ENCODE results near the gene TGM5.
"Not testable (repeated sequence)": the region's sequence is repeated elsewhere in the genome, so short reads cannot be mapped to it uniquely, and the experiment has no call there.

TGM5 gene, protein sequence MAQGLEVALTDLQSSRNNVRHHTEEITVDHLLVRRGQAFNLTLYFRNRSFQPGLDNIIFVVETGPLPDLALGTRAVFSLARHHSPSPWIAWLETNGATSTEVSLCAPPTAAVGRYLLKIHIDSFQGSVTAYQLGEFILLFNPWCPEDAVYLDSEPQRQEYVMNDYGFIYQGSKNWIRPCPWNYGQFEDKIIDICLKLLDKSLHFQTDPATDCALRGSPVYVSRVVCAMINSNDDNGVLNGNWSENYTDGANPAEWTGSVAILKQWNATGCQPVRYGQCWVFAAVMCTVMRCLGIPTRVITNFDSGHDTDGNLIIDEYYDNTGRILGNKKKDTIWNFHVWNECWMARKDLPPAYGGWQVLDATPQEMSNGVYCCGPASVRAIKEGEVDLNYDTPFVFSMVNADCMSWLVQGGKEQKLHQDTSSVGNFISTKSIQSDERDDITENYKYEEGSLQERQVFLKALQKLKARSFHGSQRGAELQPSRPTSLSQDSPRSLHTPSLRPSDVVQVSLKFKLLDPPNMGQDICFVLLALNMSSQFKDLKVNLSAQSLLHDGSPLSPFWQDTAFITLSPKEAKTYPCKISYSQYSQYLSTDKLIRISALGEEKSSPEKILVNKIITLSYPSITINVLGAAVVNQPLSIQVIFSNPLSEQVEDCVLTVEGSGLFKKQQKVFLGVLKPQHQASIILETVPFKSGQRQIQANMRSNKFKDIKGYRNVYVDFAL

DNA sequence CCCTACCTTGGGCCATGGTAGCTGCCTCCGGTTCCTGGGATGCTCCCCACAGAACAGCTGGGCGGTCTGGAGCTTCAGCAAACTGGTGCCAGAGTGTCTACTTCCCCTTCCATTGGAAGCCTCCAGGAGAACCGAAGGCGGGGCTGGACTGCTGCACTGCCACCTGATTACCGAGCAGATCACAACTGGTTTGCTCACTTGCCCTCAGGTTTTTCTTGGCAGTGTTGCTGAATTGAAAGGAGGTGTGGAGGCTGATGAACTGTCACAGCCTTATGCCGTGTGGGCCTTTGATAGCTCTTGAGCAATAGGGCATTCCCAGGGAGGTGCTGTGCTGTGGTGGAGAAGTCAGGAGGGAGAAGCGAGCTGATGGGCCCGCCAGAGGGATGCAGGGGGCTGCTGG is at the start of gene TGM5:
TSS of gene TGM5 (minus strand) at position 95 of the 400 bp plus-strand sequence. CDS start at position 16, 79 bp downstream.
- no peak for DNase-seq

- DNase-seq: no peak
Observed at GRCh38 chr15:43314171-43314570, 47.4 kb upstream of the TGM5 start.

GRCh38 chr15:43312378-43312777 is 45.6 kb upstream of the TGM5 start:
- no peak for DNase-seq

- no peak for DNase-seq
Observed at GRCh38 chr15:43302205-43302817, 35.6 kb upstream of the TGM5 start, which contains the start of gene TGM7. Gene TGM7 (minus strand): TSS chr15:43302255.

DNA sequence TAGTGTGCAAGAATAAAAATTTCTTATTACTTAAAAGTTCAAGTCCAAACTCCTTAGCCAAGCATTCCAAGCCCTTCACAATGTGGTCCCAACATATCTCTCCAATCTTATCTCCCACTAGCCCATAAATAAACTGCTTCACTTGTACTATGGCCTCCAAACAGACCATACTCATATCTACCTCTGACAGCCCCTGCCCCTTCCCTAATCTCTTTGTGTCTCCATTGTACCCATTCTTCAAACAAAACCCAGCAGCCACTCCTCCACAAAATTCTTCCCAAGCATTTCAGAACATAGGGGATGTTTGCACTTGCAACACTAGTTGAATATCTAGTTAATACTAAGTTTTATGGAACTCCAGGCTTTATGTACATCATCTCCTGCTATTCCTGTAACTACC is 33.2 kb upstream of the TGM5 start:
- DNase-seq: no peak

GRCh38 chr15:43299411-43299810 is 32.7 kb upstream of the TGM5 start:
- no peak for DNase-seq

GRCh38 chr15:43294091-43294706 is 27.5 kb upstream of the TGM5 start:
- no peak for DNase-seq

DNA sequence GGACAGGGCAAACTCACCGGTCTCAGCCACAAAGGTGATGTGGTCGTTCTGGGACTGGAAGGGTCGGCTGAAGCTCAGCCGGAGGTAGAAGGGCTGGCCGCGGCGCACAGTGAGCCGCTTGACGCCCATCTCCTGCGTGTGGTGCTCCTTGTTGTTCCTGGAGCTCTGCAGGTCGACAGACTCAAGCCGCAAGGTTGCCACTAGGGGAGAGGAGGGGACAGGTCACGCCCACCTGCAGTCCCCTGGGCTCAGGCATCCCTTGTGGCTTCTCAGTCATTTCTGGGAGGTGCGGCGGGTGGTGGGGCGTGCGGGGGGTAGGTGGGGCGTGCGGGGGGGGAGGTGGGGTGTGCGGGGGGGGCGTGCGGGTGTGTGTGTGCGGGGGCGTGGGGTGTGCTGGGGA is 26.7 kb upstream of the TGM5 start:
- DNase-seq: peak; percentile 16

- DNase-seq: no peak
Observed at GRCh38 chr15:43292375-43293078, 25.8 kb upstream of the TGM5 start.

GRCh38 chr15:43289656-43290055 is 22.9 kb upstream of the TGM5 start:
- DNase-seq: not testable (repeated sequence)

DNA sequence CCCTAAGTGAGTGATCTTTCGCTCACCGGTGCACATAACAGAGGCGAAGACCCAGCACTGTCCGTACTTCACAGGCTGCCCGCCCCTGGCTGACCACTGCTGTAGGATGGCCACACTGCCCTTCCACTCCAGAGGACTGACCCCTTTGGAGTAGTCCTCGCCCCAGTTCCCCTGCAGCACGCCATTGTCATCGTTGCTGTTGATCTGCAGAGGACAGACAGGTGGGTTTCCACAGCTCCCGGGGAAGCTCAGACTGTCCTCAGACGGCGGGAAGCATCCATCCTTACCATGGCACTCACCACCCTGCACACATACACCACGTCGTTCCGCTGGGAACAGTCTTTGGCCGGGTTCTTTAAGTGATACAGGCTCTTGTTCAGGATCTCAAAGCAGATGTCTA is 20.5 kb upstream of the TGM5 start:
- no peak for DNase-seq

GRCh38 chr15:43286074-43286473 is 19.3 kb upstream of the TGM5 start:
- DNase-seq: no peak

DNA sequence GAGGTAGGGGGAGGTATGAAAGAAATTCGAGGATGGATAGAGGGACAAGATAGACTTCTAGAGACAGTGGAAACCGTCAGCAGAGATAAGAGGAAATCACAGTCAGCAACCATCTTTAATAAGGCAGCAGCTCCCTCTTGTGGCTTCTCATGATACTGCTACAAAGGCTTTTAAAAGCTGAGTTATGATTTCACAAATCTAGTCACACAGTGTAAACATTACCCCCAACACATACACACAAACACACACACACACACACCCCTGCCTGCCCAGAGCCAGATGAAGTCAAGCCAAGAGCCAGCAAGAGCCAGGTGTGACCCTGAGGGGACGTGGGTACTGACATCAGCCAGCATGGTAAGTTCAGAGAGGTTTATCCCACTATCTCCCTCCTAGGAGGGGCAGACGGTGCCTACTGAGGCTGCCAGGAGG is 18.9 kb upstream of the TGM5 start:
- DNase-seq: peak; percentile 44

DNA sequence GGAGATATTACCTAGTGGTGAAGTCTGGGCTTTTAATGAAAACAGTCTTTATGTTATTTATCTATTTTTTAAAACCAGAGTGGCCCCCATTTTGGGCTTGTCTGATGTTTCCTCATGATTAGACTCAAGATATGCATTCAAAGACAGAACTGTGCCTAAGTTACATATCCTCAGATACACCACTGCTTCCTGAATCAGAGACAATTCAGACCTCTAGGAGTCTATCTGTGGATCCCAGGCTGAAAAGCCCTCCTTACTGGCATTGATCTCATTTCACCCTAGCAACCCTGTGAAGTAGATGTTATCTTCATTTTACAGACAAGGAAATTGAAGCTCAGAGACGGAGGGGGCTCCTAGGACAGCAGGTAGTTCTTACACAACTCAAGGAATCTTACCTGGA is 16.8 kb upstream of the TGM5 start:
- no peak for DNase-seq

DNA sequence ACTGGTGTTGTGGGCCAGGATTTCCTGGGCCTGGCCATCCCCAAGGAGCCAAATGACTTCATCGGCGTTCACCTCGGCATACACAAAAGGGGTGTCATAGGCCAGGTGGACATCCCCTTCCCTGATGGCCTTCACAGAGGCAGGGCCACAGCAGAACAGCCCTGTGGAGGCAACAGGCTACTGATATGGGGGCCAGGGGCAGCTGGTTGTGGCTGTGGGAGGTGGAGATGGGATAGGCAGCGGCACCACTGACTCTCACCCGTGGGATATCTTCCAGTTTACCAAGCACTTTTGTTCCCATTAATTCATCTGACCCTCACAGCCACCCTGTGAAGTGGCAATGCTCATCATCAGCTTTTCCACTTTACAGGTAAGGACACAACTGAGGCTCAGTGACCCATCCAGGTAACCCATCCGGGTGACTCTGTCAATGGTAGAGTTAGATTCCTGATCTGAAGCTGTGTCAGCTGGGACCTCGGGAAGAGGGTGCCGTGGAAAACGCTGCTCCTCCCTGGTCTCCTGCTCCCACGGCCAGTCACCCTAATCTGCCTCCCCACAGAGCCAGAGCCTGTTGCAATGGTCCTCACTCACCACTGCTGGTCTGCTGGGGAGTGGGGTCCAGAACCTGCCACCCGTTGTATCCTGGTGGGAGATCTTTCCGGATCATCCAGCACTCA is 15.3 kb upstream of the TGM5 start:
- no peak for DNase-seq

DNA sequence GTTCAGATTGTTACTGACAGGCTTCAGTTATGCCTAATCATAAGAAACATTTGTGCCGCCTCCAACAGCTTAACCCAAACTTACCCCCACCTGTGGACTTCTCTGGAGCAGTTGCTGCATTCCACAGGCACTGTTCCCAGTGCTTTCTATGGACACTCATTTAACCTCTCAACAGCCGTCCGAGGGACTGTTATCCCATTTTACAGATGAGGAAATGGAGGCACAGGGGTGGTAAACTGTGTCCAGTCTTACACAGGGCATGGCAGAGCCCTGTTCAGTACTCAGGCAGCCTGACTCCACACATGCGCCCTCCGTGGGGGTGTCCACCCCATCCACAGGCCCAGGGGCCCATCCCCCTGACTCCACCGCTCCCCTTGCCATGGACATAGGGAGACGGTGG is 14.3 kb upstream of the TGM5 start:
- DNase-seq: no peak

DNA sequence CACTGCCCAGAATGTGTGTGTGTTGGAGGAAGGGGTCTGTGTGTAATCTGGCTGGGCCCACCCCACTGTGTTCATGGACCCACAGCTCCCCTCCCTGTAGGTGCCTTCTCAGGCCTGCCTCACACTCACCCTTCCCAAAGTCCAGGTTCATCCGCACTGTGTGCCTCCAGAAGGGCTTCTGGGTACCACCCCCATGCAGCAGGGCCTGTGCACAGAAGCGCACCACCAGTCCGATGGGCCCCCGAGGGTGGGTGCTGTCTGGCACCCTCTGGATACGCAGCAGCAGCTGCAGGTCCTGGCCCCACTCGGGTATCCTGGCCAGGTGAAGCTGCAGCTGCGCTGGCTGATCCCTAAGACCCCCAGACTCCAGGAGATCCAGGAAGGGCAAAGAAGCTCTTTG is 12.8 kb upstream of the TGM5 start:
- no peak for DNase-seq

GRCh38 chr15:43278869-43279268 is 12.1 kb upstream of the TGM5 start:
- no peak for DNase-seq

DNA sequence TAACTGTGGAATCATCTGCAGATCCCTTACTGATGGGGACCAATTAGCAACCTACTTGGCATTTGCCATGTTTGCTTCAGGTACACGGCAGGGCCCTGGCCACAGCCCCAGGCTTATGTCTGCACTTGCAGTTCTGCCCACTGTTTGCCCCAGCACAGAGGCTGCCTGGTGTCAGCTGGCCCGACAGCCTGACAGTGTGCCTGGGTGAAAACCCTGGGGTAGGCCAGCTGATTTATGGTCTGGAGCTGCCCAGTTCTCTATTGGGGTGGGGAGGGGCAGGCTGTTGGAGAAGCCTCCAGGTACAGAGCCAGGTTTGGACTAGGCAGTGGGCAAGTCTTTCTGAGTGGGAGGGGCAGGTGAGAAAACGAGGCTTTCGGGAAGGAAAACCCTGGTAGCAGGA is 11.2 kb upstream of the TGM5 start:
- DNase-seq: no peak

DNA sequence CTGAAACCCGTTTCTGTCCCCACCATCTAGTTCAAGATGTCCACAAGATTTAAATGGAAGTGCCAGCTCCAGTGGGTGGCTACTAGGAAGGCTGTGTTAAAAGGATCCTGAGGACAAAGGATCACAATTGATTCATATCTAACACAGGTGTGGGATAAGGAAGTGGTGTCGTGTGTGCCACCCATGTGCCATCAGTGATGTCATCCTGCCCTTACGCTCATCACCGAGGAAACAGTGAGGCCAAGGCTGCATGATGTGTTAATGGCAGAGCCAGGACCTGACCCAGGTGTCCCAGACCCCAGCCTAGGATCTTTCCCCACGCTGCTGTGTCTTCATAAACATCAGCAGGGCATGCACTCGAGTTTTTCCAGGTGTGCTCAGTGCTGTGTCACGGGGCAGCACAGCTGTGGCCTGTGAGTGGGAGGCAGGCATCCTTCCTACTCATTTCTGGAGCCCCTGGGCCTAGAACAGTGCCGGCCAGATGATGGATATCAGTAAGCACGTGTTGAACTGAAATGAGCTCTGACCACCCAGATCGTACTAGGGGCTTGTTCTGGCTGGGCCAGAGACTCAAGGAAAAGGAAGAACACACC is 10.6 kb upstream of the TGM5 start:
- no peak for DNase-seq

DNA sequence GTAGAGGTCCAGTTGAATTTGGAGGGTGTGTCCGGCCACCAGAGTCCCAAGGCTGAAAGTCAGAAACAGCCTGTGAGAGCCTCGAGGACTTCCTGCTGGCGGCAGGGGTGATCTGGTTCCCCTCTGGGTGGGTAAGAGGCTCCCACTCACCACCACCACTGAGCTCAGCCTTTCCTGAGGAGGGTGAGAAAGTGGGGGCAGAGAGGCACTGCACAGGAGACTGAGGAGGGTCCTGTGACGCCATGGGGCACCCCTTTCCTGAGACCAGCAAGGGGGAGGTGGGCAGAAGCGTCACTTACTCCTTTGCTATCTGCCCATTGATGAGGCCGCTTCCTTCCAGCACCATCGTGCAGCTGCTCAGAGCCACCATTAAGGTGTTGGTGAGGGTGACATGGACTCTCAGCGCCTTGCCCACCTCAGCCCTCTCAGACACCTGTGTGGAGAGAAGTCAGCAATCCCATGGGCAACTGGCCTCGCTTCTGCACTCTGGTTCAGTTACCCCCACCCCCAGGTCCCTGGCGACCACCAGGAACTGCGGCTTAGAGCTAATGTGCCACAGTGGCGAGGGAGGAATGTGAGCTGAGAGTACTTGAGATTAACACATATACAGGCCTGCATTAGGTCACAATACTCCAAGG is 10.0 kb upstream of the TGM5 start:
- no peak for DNase-seq
